ENCODE measurements around the gene GTSE1.

GTSE1 gene

DNA sequence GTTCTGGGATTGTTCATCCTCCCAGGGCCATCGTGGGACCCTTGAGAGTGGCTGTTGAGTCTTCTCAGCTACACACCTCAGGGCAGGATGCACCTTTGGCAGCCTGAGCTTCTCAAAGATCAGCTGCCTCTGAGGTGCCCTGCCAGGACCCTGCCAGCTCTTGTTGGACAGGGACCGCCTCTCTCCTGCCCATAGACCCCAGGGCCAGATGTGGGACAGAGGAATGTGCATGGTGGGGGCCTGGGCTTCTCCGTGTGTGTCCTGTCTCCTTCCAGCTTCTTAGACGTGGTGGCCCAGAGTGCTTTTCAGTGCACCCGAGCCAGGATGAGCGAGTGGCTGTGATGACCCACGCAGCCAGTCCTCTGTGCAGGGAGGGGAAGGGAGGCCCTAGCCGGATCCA, 32.9 kb downstream of the GTSE1 start:
- DNase-seq: no peak

DNA sequence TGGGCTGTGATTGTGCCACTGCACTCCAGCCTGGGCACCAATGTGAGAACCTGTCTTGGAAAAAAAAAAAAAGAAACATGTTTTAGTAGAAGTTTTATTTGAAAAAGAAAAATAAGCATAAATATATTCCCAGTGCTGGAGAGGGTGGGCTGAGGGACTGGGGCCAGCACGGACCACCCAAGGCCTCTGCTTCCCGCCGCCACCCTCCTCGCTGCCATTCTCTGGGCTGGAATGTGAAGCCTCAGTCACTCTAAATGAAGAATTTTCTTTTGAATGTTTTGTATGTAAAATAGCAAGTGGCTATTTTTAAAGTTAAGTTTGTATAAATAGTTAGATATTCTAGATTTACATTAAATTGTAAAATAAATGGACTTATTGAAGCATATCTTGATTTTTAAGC, 33.8 kb downstream of the GTSE1 start:
- no peak for DNase-seq

DNA sequence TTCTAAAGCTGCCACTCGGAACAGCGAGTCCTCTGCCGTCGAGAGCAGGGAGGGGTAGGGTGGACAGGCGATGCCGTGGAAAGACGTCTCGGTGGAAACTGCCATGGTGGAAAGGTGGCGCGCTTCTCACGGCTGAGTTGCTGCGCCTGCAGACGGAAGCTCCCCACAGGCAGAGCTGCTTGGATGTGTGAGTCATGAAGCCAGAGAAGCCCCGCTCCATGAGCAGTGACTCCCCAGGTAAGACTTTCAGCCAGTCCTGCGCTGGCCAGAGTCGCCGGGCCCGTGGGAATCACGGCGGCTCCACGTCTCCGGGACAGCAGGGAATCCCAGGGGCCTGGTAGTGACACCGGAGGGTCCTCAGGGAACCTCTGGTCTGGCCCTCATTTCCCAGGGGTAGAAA, 34.8 kb downstream of the GTSE1 start:
- no peak for DNase-seq

DNA sequence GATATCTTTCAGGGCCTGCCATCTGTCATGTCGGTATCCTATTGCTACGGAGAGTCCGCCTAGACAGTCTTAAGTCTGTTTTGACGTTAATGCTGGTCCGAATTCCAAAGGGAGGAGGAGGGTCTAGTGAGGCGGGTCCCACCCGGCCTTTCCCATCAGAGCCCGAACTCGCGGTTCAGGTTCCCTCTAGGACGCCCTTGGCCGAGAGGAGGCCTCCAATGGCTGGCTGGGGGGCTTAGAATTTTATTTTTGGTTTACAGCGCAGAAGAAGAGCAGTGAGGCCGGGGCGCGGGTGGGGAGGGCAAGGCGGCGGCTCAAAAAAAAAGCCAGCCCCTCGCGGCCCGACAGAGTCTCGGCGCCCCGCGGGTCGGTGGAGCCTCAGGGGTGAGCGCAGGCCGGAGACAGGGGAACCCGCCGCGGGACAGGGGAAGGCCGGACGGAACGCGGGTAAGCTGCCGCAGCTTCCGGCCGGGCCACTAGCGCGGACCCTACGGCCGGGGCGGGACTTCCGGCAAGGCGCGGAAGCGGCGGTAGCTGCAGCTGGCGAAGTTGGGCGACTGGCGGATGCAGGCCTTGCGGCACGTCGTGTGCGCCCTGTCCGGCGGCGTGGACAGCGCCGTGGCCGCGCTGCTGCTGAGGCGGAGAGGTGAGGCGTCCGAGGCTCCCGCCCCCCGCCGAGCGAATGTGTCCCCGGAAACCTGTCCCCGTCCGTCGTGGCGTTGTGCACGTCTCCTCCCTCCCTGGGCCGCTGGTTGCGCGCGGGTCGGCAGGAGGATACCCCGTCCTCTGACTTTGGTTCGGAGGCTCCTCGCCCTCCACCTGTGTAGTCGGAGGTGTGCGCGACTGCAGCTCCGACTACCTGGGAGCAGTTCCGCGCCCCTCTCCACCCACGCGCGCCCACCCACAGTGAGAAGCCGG, 38.8 kb downstream of the GTSE1 start, which contains the start of gene TRMU:
TRMU (plus strand) TSS at position 514 of the 918 bp plus-strand sequence; CDS start at position 565, 51 bp downstream.
- DNase-seq: no peak

DNA sequence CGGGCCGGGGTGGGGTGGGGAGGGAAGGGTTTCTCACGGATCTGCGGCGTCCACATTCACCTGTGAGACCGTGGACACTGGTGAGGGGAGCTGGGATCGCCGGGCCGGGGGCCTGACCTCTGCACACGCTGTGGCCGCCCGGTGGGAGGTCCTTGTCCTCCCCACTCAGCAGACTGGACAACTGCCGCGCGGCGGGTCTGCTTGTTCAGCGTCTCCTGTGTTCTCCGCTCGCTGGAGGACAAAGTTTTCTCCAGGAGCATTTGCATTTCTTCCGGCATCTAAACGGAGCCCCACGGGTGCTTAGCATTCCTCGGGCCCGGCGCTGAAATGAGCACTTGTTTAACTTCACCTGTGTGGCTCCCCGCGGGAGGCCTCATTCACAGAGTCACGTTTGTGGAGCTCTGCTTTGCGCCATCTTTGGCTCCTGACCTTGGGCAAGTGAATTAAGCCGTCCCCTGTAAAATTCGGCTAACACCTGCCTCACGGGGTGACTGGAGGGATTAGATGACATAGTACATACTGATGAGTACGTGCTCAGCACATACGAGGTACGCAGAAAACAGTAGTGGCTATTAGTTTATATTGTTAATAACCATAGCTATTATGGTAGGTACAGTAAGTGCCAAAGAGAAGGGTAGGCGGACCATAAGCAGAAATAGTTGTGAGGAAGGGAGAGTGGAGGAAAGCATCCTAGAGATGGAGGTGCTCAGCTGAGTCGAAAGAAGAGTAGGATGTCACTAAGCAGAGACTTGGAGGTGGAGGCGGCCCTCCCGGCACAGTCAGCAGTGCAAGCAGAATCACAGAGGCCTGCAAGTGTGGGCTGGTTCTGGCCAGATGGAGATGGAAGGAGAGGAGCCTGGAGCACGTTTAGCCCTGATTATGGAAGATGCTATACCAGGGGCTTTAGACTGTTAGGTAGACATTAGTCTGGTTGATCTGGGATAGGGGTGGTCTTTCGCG, 39.7 kb downstream of the GTSE1 start:
- no peak for DNase-seq

DNA sequence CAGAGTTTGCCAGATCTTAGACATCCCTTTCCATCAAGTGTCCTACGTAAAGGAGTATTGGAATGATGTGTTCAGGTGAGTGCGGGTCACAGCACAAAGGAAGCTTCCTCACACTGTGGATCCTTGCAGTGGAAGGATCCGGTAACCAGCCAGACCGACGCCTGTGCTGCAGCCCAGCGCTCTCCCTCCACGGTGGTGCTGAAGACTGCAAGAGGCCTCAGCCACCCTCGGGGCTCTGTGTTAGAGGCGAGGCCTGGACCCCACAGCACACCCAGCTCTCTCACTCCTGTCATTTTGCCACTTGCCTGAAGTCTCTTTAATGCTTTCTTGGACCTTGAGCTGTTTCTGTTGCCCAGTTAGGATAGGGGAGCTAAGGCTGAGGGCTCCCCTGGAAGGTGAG, 41.2 kb downstream of the GTSE1 start:
- no peak for DNase-seq

DNA sequence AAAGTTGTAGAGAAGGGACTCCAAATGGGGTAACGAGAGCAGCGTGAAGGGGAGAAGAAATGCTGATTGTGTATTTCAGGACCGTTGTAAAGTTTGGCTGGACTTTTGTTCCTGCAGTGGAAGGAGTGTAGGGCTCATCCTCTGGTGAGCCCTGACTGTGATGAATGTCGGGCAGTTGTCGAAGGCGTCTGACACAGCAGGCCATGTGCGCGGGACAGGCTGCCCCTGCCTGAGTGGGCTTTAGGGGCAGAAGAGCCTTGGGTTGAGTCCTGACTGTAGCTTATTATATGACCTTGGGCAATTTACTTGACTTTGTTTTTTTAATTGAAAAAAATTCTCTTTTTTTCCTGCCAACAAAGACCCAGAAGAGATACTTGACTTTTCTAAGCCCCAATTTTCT, 42.0 kb downstream of the GTSE1 start:
- no peak for DNase-seq

DNA sequence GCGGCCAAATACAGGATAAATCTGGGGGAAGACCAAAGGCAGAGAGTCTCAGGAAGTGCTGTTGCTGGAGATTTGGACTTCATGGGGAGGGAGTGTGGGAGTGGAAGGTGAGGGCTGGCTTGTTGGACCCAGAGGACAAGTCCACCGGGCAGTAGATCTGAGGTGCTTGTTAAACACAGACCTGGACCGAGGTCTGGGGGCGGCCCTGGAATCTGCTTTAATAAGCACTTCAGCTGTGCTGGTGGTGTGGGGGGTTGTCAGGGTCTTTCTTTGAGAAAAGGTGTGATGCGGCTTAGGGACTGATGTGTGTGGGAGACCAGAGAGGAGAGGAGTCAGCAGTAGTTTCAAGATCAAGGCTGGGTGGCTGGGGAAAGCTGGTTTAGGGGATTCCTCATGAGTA, 43.3 kb downstream of the GTSE1 start:
- no peak for DNase-seq

DNA sequence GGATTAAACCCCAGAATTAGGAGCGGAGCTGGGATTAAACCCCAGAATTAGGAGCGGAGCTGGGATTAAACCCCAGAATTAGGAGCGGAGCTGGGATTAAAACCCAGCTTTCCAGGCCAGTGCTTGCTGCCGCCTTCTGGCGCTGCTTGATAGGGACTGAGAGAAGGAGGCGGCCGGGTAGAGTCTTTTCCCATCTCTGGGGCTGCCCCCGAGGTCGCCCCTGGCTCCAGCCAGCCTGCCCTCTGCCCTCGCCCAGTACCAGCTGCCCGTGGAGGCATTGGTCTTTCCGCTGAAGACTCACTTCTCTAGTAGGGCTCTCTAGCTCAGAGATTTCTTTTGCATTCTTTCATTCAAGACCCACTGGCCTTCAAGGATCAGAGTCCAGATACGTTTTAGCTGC, 44.0 kb downstream of the GTSE1 start:
- no peak for DNase-seq

DNA sequence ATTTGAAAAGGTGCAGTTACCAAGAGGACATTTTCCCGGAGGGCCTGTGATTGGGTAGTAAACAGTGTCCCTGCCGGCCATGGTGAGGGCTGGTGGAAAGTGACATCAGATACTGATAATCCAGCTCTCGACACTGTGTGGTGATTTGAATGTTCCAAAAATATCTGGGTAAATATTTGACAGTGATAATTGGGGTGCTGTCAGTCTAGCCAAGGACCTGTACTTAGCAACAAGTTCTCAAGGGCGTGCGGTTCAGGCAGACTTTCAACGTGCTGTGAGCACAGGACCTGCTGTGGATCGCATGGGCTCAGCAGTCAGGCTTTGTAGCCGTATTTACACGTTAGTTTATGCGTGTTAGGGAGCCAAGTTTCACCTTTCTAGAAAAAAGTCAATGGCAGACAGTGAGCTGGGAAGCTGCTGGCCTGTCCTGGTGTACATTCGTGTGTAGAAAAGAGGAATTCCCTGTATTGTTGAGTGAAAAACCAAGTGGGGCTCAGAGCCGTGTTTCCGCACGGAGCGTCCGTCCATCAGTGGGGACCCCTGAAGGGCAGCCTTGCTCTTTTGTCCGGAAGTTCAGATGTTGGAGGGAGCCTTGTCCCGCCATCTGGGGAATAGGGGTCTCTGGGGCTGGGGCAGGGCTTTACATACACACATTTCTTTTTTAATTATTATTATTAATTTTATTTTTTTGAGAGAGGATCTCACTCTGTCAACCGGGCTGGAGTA, 50.2 kb downstream of the GTSE1 start:
- DNase-seq: no peak

DNA sequence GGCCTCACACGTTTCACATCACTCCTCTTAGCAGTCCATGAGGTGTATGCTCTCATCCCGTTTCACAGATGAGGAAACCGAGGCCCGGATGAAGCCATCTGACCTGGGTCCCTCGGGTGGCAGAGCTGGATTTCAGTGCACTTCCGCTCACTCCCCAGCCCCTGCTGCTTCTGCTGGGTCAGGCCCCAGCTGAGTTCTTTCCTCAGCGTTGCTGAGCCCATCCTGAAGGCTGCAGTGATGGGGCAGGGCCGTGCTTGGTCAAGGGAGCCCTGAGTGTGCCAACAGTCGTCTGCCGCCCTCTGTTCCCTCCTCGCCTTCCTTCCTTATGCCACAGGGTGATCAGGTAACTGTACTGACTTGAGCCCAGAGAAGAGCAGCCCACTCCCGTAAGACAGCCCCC, 51.0 kb downstream of the GTSE1 start:
- DNase-seq: no peak

DNA sequence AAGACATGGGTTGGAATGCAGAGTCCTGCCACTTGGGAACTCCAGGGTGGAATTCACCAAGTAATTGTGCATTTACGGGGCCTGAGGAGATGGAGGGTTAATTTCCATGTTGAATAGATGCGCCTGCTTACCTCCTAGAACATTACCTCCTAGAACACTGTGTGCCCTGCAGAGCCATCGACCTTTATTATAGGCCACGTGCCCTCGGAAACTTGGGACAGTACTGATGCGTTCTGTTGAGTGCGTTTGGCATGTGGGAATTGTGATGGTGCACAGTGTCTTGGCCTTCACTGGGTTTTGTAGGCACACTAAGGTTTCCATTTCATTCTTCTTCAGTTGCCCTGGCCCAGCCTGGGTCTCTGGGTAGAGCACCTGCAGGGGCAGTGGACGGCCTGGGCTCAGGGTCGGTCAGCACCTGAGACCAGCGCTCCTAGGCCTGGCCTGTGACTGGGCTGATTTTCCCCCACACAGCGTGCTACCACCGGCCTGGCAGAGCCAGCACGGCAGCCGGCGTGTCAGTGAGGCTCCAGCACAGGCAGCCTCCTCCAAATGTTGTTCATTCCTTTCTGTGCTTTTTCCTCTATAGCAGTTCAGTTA, 51.5 kb downstream of the GTSE1 start:
- no peak for DNase-seq

DNA sequence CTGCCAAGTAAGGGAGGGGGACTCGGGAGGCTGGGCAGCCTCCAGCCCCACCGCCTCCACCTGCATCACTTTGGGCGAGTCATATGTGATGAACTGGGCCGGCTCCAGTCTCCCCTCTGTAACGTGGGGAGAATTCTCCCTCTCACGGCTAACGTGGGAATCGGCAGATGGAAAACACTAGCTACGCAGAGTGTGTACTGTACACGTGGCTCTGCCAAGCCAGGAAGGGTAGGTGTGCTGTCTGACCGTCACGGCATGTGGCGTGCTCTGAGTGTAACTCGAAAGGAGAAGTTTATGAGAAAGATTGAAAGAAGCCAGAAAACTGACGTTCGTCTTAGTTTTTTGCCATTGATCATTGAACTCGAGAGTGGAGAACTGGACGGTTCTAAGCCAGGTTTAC, 52.6 kb downstream of the GTSE1 start:
- DNase-seq: no peak

DNA sequence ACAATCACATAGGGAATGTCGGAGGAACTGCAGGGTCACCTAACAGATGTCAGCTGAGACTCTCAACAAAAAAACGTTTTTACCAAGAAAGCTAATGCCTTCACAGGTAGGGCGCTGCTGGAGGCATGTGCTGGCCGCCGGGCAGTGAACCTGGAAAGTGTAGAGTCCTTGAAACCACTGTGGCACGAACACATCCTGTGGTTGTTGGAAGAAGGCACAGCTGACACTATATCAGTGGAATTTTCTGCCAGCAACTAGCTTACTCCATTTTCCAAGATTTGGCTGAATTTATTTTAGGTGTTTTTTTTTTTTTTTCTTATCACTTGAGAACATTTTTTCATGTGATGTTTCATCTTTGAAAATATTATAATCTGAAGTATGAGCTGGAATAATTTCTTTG, 53.0 kb downstream of the GTSE1 start:
- DNase-seq: no peak

DNA sequence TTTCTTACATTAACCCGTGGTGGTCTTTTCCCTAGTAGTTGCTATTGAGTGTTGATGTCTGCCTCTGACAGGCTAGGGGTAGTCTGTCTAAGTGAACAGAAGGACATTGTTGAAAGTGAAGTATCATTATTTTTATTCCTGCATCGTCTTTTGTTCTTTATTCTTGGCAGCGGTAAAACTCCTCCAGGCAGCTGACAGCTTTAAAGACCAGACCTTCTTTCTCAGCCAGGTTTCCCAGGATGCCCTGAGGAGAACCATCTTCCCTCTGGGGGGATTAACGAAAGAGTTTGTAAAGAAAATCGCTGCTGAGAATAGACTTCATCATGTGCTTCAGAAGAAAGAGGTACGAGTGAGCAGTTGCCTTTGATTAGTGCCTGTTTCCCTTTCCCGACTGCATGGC, 53.5 kb downstream of the GTSE1 start:
- DNase-seq: no peak

DNA sequence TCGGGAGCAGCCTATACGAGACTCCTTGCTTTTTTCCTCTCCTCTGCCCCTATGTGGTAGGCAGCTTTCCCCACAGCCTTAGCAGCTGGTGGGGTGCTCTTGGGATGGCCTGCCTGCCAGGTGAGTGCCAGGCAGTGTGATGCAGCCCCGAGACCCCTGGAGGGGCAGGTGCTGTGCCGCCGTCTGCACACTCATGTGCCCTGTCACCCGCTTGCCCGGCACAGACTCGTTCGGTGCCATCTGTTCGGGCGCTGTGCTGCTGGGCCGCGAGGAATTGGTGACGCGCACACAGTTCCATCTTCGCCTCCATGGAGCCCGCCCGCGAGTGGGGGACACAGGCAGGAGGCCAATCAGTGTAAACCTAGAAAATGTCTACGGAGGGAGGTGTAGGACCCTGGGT, 54.0 kb downstream of the GTSE1 start:
- no peak for DNase-seq

DNA sequence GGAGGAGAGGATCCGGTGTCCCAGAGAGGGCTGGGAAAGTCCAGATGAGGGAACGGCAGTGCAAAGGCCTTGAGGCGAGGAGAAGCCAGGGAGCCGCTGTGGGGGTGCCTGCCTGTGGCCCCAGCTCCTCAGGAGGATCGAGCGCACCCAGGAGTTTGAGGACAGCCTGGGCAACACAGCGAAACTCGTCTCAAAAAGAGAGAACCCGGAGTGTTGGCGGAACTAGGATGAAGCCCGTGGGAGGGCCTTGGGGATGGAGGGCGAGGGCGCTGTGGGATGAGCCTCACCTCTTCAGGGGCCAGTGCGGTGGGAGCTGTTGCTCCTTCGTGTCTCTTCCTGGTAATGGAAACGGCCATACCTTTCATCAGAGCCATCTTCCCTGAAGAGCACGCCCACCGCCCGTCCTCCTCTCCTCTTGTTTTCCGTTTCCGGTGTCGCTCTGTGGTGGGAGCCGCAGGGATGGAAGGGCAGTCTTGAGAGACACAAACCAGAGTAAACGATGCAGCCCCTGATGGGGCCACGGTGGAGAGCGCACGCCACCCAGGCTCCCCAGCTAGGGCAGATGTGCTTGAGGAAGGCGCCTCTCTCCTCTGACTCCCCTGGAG, 54.6 kb downstream of the GTSE1 start:
- no peak for DNase-seq

DNA sequence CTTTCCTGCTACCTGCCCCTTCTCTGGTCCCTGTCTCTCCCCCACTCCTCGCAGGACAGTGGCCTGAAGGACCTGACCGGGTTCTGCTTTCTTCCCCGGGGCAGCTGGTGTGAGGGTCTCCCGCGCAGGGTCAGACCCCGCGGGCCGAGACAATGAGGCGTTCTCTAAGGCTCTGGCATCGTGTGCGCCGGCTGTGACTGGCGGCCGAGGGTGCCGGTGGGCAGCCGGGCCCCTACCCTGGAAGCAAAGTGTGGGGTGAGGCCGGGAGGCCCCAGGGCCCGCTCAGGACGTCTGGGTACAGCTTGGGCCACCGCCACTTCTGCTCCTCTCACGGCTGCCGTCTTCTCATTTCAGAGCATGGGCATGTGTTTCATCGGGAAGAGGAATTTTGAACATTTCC, 55.1 kb downstream of the GTSE1 start:
- no peak for DNase-seq

DNA sequence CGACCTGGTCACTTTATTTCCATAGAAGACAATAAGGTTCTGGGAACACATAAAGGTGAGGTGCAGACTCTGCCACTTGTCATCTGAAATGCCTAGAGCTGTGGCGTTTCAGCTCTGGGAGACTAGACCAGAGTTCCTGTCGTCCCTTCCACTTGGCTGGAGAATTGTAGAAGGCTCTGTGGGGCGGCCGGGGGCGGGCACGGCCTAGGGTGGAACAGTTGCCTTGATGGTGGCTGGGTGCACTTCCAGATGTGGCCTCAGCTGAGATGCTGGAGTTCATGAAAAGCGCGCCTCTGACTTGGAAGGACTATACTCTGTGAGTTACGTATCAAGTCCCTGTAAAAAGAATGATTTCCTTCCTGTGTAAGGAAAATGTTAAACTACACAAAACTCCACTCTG, 55.6 kb downstream of the GTSE1 start:
- DNase-seq: no peak

DNA sequence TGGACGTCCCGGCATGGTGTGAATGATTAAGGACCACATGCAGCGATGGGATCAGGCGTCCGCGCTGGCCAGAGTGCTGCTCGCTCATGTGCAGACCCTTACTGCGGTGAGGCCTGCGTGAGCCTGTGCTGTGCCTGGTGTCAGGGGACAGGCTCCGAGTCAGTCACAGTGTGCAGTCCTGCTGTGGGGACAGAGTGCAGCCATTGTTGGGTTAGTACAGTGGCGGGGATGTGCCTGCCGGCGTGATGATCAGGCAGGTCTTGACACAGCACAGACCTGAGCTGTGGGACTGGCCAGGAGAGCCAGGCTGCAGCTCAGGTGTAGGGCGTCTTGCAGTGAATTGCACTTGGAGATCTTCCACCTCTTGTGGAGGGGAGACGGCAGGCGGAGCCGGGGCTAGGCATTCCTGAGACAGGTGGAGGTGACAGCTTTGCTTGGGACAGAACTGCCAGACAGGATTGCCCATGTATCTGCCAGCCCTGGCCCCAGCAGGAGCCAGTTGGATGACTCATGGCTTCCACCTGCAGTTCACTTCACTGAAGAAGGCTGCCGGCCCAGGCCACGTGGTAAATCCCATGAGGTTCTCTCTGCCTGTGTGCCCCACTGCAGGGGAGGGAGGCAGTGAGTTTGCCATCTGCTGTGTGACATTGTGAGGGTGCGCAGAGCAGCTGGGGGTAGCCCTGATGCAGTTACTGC, 56.2 kb downstream of the GTSE1 start:
- no peak for DNase-seq

DNA sequence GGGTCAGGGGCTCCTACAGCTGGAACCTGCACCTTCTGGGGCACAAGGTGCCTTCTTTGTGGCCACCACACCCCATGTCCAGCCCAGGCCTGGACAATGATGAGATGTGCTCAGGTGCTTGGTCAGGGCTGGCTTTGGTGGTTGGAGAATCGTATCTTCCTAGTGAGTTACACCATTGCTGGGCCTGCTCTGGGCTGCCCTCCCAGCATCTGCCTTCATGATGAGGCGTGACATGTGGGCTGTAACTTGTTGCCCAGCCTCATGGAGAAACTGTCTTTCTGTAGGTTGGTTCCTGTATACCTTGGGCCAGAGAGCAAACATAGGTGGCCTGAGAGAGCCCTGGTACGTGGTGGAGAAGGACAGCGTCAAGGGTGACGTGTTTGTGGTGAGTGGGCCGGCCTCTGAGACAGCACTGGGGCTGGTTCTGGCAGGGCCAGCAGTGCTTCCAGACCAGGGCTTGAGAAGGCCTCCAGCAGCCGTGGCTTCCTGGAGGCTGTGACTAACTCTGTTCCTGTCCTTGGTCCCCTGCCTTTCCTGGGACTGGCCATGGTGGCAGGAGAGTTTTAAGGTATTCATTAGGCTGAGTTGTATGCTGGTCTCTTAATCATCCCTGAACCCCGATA, 56.9 kb downstream of the GTSE1 start:
- no peak for DNase-seq

Measured in NCI-H1092 treated with DMSO at 0.1 percent for 48 hours (cell line).